ENCODE measurements around the gene SLC9A8.

GRCh38 chr20:49808753-49809152 lies 3.9 kb upstream of the SLC9A8 start:
- no peak for TF ChIP-seq YY1 (IDR thresholded peaks at IDR 0.05; ENCODE audit: low read depth, low read length)
- TF ChIP-seq CTCF (IDR thresholded peaks at IDR 0.05; ENCODE audit: control extremely low read depth in 1 of 3, insufficient read depth in 1 of 3, low read depth in 1 of 3, low read length in 3 of 3) = no peak
- no peak for TF ChIP-seq TCF12 (IDR thresholded peaks at IDR 0.05; ENCODE audit: low read depth, low read length)
- no peak for TF ChIP-seq EP300 (IDR thresholded peaks at IDR 0.05; ENCODE audit: borderline replicate concordance in 1 of 2, low read depth in 2 of 2, low read length in 2 of 2)
- no peak for TF ChIP-seq EZH2 (IDR thresholded peaks at IDR 0.05; ENCODE audit: low read depth, low read length, severe bottlenecking)
- no peak for TF ChIP-seq MAFK (IDR thresholded peaks at IDR 0.05; ENCODE audit: low read depth, low read length)
- no peak for TF ChIP-seq SIN3A (conservative IDR thresholded peaks at IDR 0.05 in 1 of 2, IDR thresholded peaks at IDR 0.05 in 1 of 2; ENCODE audit: low read depth in 1 of 2, low read length in 2 of 2)
- TF ChIP-seq POLR2AphosphoS5 (IDR thresholded peaks at IDR 0.05; ENCODE audit: low read depth, low read length) = no peak
- TF ChIP-seq BACH1 (IDR thresholded peaks at IDR 0.05; ENCODE audit: low read length) = no peak
- TF ChIP-seq HDAC6 (IDR thresholded peaks at IDR 0.05; ENCODE audit: low read depth, low read length) = no peak

All from H1 (cell line).